HG02981 (cell line): ENCODE measurements around the gene MAN1B1.
"Not testable (repeated sequence)": the region's sequence is repeated elsewhere in the genome, so short reads cannot be mapped to it uniquely, and the experiment has no call there.

Source experiments
- ATAC-seq: cut with Tn5 transposase; IDR thresholded peaks from one replicate; pipeline ENCODE4 v1.9.1; 2021; ENCODE audit warnings: mild to moderate bottlenecking, moderate library complexity; ENCODE audit not compliant: unreplicated experiment

MAN1B1 gene

GRCh38 chr9:137052293-137052692 is 34.5 kb upstream of the MAN1B1 start:
- ATAC-seq, result no peak

- no peak for ATAC-seq
Observed at GRCh38 chr9:137052998-137053943, 33.5 kb upstream of the MAN1B1 start.

GRCh38 chr9:137053944-137054931 is 32.5 kb upstream of the MAN1B1 start, which contains the start of gene ENTPD2:
TSS of gene ENTPD2 (minus strand) at chr9:137054061. CDS start at chr9:137053997, 64 bp downstream.
- ATAC-seq, result no peak

GRCh38 chr9:137054932-137055384 is 31.8 kb upstream of the MAN1B1 start:
- ATAC-seq, result no peak

- ATAC-seq, result no peak
Observed at GRCh38 chr9:137055385-137056364, 31.1 kb upstream of the MAN1B1 start.

- no peak for ATAC-seq
Observed at GRCh38 chr9:137056739-137057415, 29.9 kb upstream of the MAN1B1 start.

- no peak for ATAC-seq
Observed at GRCh38 chr9:137057545-137057944, 29.2 kb upstream of the MAN1B1 start.

- ATAC-seq, result no peak
Observed at GRCh38 chr9:137058521-137059234, 28.1 kb upstream of the MAN1B1 start.

GRCh38 chr9:137062384-137062783 is 24.4 kb upstream of the MAN1B1 start:
- no peak for ATAC-seq

- not testable (repeated sequence) for ATAC-seq
Observed at GRCh38 chr9:137062798-137063197, 24.0 kb upstream of the MAN1B1 start.

- ATAC-seq, result no peak
Observed at GRCh38 chr9:137063311-137064026, 23.3 kb upstream of the MAN1B1 start.

GRCh38 chr9:137064027-137064879 is 22.5 kb upstream of the MAN1B1 start:
- ATAC-seq, result no peak

- no peak for ATAC-seq
Observed at GRCh38 chr9:137064880-137065164, 22.0 kb upstream of the MAN1B1 start.

- ATAC-seq, result no peak
Observed at GRCh38 chr9:137065336-137065967, 21.3 kb upstream of the MAN1B1 start.

GRCh38 chr9:137066096-137066861 is 20.5 kb upstream of the MAN1B1 start:
- no peak for ATAC-seq

GRCh38 chr9:137067860-137068538 is 18.8 kb upstream of the MAN1B1 start:
- ATAC-seq, result peak; percentile 37
